IgD-negative memory B cell (primary cell): ENCODE results near the gene CD19. TPM values are rescaled to one million over a fixed set of nuclear protein-coding genes. Genes with fewer than 3 reads are reported as not detected.
"Not testable (repeated sequence)": the region's sequence is repeated elsewhere in the genome, so short reads cannot be mapped to it uniquely, and the experiment has no call there.

Experiments used
- H3K27ac Mint-ChIP-seq, 3 donors: one replicate each; pipeline ENCODE4 v1.8.0; 2020 to 2022; ENCODE audit warnings: mild to moderate bottlenecking in 3 of 3, mixed read lengths in 3 of 3, moderate library complexity in 1 of 3
- H3K27me3 Mint-ChIP-seq: one replicate; pipeline ENCODE4 v1.8.0; 2021; ENCODE audit warnings: mixed read lengths
- H3K36me3 Mint-ChIP-seq: one replicate; pipeline ENCODE4 v1.8.0; 2020; ENCODE audit warnings: mild to moderate bottlenecking, mixed read lengths
- H3K4me1 Mint-ChIP-seq, 3 donors: one replicate each; pipeline ENCODE4 v1.8.0; 2020 to 2022; ENCODE audit warnings: mixed read lengths in 3 of 3, mild to moderate bottlenecking in 1 of 3
- H3K4me3 Mint-ChIP-seq, 4 donors: one replicate each; pipeline ENCODE4 v1.8.0; 2020 to 2022; ENCODE audit warnings: mild to moderate bottlenecking in 4 of 4, mixed read lengths in 4 of 4, moderate library complexity in 3 of 4
- H3K9me3 Mint-ChIP-seq, 3 donors: one replicate each; pipeline ENCODE4 v1.8.0; 2020 to 2021; ENCODE audit warnings: mixed read lengths in 3 of 3, mild to moderate bottlenecking in 1 of 3
- polyA plus RNA-seq: library from polyadenylated mRNA; unstranded; fragments of 300-500 nt; fragmentation: Illumina TruSeq; gene quantifications from one replicate; pipeline ENCODE4 v1.2.3, GENCODE V29; 2021

The CD19 gene
- polyA plus RNA-seq = 185 TPM

- peak within 1 kb of the TSS; percentile 93 to 99 (median 94) for H3K4me3 Mint-ChIP-seq
- no peaks in the 10 kb centered on the region for H3K27me3 Mint-ChIP-seq
- H3K27ac Mint-ChIP-seq = peak within 1 kb of the TSS; percentile 91 to 97 (median 96)
- no peaks in the 10 kb centered on the region for H3K9me3 Mint-ChIP-seq
- peaks cover 17% of the 10 kb centered on the region for H3K36me3 Mint-ChIP-seq
- H3K4me1 Mint-ChIP-seq = peaks cover 39 to 45% (median 41%) of the 10 kb centered on the region in 3 donors
Measured at GRCh38 chr16:28931801-28932225, at the start of gene CD19. Gene CD19 (plus strand): TSS chr16:28931971. CDS start chr16:28932001, 30 bp downstream.

GRCh38 chr16:28882551-28883160 lies 49.1 kb upstream of the CD19 start:
- Mint-ChIP-seq H3K27me3 (peaks cover 6% of the 10 kb centered on the region), H3K27ac (no peak overlapping the region), H3K9me3 (no peaks in the 10 kb centered on the region), H3K4me1 (peaks cover 0 to 3% (median 2%) of the 10 kb centered on the region in 3 donors), H3K4me3 (no peak overlapping the region), H3K36me3 (no peaks in the 10 kb centered on the region)

- Mint-ChIP-seq H3K36me3 (no peaks in the 10 kb centered on the region), H3K4me3 (no peak overlapping the region)
Measured at GRCh38 chr16:28883221-28883996, 48.4 kb upstream of the CD19 start.

GRCh38 chr16:28884045-28884444 lies 47.7 kb upstream of the CD19 start:
- H3K27me3 Mint-ChIP-seq = peaks cover 6% of the 10 kb centered on the region
- peaks cover 0 to 3% (median 2%) of the 10 kb centered on the region in 3 donors for H3K4me1 Mint-ChIP-seq
- H3K36me3 Mint-ChIP-seq = no peaks in the 10 kb centered on the region
- no peak overlapping the region for H3K4me3 Mint-ChIP-seq
- no peak overlapping the region for H3K27ac Mint-ChIP-seq
- H3K9me3 Mint-ChIP-seq = no peaks in the 10 kb centered on the region

More at GRCh38 chr16:28883221-28883996, 48.4 kb upstream of the CD19 start:
- no peaks in the 10 kb centered on the region for H3K9me3 Mint-ChIP-seq
- peaks cover 6% of the 10 kb centered on the region for H3K27me3 Mint-ChIP-seq
- H3K27ac Mint-ChIP-seq = no peak overlapping the region
- H3K4me1 Mint-ChIP-seq = peaks cover 0 to 3% (median 2%) of the 10 kb centered on the region in 3 donors

GRCh38 chr16:28886945-28887344 lies 44.8 kb upstream of the CD19 start:
- Mint-ChIP-seq H3K9me3 (no peaks in the 10 kb centered on the region), H3K27me3 (no peaks in the 10 kb centered on the region), H3K36me3 (no peaks in the 10 kb centered on the region), H3K4me3 (no peak overlapping the region), H3K4me1 (no peaks in the 10 kb centered on the region), H3K27ac (no peak overlapping the region)

- not testable (repeated sequence) for H3K27me3 Mint-ChIP-seq, H3K9me3 Mint-ChIP-seq, H3K4me1 Mint-ChIP-seq, H3K4me3 Mint-ChIP-seq, H3K36me3 Mint-ChIP-seq, H3K27ac Mint-ChIP-seq
Measured at GRCh38 chr16:28890355-28890754, 41.4 kb upstream of the CD19 start.

- no peaks in the 10 kb centered on the region for H3K9me3 Mint-ChIP-seq
- H3K36me3 Mint-ChIP-seq = peaks cover 2% of the 10 kb centered on the region
- peak overlapping the region in 1 of 4 donors; percentile 18 for H3K4me3 Mint-ChIP-seq
- no peaks in the 10 kb centered on the region for H3K27me3 Mint-ChIP-seq
- no peaks in the 10 kb centered on the region for H3K4me1 Mint-ChIP-seq
- H3K27ac Mint-ChIP-seq = no peak overlapping the region
Measured at GRCh38 chr16:28891964-28892890, 39.5 kb upstream of the CD19 start.

- Mint-ChIP-seq H3K36me3 (peaks cover 2% of the 10 kb centered on the region), H3K4me1 (no peaks in the 10 kb centered on the region), H3K9me3 (no peaks in the 10 kb centered on the region), H3K27ac (peak overlapping the region in 1 of 3 donors; percentile 50), H3K27me3 (no peaks in the 10 kb centered on the region), H3K4me3 (no peak overlapping the region)
Measured at GRCh38 chr16:28893291-28893690, 38.5 kb upstream of the CD19 start.

GRCh38 chr16:28895609-28896008 lies 36.2 kb upstream of the CD19 start:
- Mint-ChIP-seq H3K27me3 (no peaks in the 10 kb centered on the region), H3K4me1 (no peaks in the 10 kb centered on the region), H3K9me3 (no peaks in the 10 kb centered on the region), H3K4me3 (no peak overlapping the region), H3K36me3 (peaks cover 3% of the 10 kb centered on the region), H3K27ac (peak overlapping the region in 1 of 3 donors; percentile 63)

GRCh38 chr16:28897826-28898225 lies 33.9 kb upstream of the CD19 start:
- H3K27ac Mint-ChIP-seq = no peak overlapping the region
- H3K9me3 Mint-ChIP-seq = no peaks in the 10 kb centered on the region

GRCh38 chr16:28898266-28898665 lies 33.5 kb upstream of the CD19 start:
- H3K9me3 Mint-ChIP-seq = no peaks in the 10 kb centered on the region
- H3K27me3 Mint-ChIP-seq = no peaks in the 10 kb centered on the region
- H3K27ac Mint-ChIP-seq = no peak overlapping the region
- H3K36me3 Mint-ChIP-seq = peaks cover 3% of the 10 kb centered on the region
- no peak overlapping the region for H3K4me3 Mint-ChIP-seq
- H3K4me1 Mint-ChIP-seq = peaks cover 0 to 11% (median 3%) of the 10 kb centered on the region in 3 donors

More at GRCh38 chr16:28897826-28898225, 33.9 kb upstream of the CD19 start:
- no peak overlapping the region for H3K4me3 Mint-ChIP-seq
- peaks cover 3% of the 10 kb centered on the region for H3K36me3 Mint-ChIP-seq
- peaks cover 0 to 10% (median 2%) of the 10 kb centered on the region in 3 donors for H3K4me1 Mint-ChIP-seq
- H3K27me3 Mint-ChIP-seq = no peaks in the 10 kb centered on the region

GRCh38 chr16:28898942-28899341 lies 32.8 kb upstream of the CD19 start:
- Mint-ChIP-seq H3K4me3 (no peak overlapping the region), H3K27me3 (no peaks in the 10 kb centered on the region), H3K4me1 (peaks cover 0 to 14% (median 3%) of the 10 kb centered on the region in 3 donors), H3K27ac (no peak overlapping the region), H3K36me3 (peaks cover 3% of the 10 kb centered on the region), H3K9me3 (no peaks in the 10 kb centered on the region)

- H3K36me3 Mint-ChIP-seq = peaks cover 3% of the 10 kb centered on the region
- no peaks in the 10 kb centered on the region for H3K9me3 Mint-ChIP-seq
- H3K4me1 Mint-ChIP-seq = peaks cover 0 to 14% (median 4%) of the 10 kb centered on the region in 3 donors
- H3K4me3 Mint-ChIP-seq = no peak overlapping the region
- no peak overlapping the region for H3K27ac Mint-ChIP-seq
- H3K27me3 Mint-ChIP-seq = no peaks in the 10 kb centered on the region
Measured at GRCh38 chr16:28899882-28900590, 31.7 kb upstream of the CD19 start.

- Mint-ChIP-seq H3K27me3 (no peaks in the 10 kb centered on the region), H3K4me3 (no peak overlapping the region), H3K36me3 (peaks cover 3% of the 10 kb centered on the region), H3K27ac (no peak overlapping the region), H3K9me3 (no peaks in the 10 kb centered on the region), H3K4me1 (peaks cover 0 to 14% (median 4%) of the 10 kb centered on the region in 3 donors)
Measured at GRCh38 chr16:28900601-28901000, 31.2 kb upstream of the CD19 start.
